Activated CD8-positive, alpha-beta T cell treated with anti-CD3 and anti-CD28 coated beads for 36 hours (primary cell): ENCODE results near the gene SHISA9. TPM values are rescaled to one million over a fixed set of nuclear protein-coding genes. Genes with fewer than 3 reads are reported as not detected.

Source experiments
- ATAC-seq: fragments of 200-7000 bp; cut with Tn5 transposase; one replicate; pipeline ENCODE4 v1.10.0; 2021; ENCODE audit warnings: mild to moderate bottlenecking, moderate library complexity
- CTCF ChIA-PET: fragments of 350-600 bp; sonication (Branson Sonifier 250); formaldehyde crosslinking; loops from one replicate; lab custom pipeline; 2021; ENCODE audit warnings: antibody characterized with exemption; lab: Charles Lee
- POLR2A ChIA-PET: fragments of 350-600 bp; sonication (Branson Sonifier 250); formaldehyde crosslinking; loops from one replicate; lab custom pipeline; 2021; ENCODE audit warnings: antibody characterized with exemption; lab: Charles Lee
- DNase-seq: peaks from one replicate; pipeline ENCODE4 v3.0.0-alpha.2; 2020
- H3K27ac Mint-ChIP-seq: one replicate; pipeline ENCODE4 v1.8.0; 2021; ENCODE audit warnings: mild to moderate bottlenecking, mixed read lengths
- H3K27me3 Mint-ChIP-seq: one replicate; pipeline ENCODE4 v1.8.0; 2021; ENCODE audit warnings: mixed read lengths
- H3K36me3 Mint-ChIP-seq: one replicate; pipeline ENCODE4 v1.8.0; 2021; ENCODE audit warnings: low read depth, mixed read lengths
- H3K4me1 Mint-ChIP-seq: one replicate; pipeline ENCODE4 v1.8.0; 2021; ENCODE audit warnings: low read depth, mixed read lengths
- H3K4me3 Mint-ChIP-seq: one replicate; pipeline ENCODE4 v1.8.0; 2021; ENCODE audit warnings: mild to moderate bottlenecking, moderate library complexity, mixed read lengths
- H3K9me3 Mint-ChIP-seq: one replicate; pipeline ENCODE4 v1.8.0; 2021; ENCODE audit warnings: mixed read lengths
- CTCF ChIP-seq: fragments of 200-600 bp; IDR thresholded peaks from one replicate; pipeline ENCODE4 v1.8.0; 2022; ENCODE audit warnings: antibody characterized with exemption, mild to moderate bottlenecking
- intact Hi-C: fragments of 100-400 bp; cut with micrococcal nuclease; formaldehyde crosslinking; loops from one replicate; pipeline ENCODE4 v1.10.0; 2022
- total RNA-seq, 2 experiments: library from RNA; stranded (reverse); gene quantifications; one replicate each; pipeline ENCODE4 v1.2.3, GENCODE V29; 2021

SHISA9 gene
- total RNA-seq, 2 experiments from 2014 or later: not detected

GRCh38 chr16:12881740-12882139 lies 19.7 kb upstream of the SHISA9 start:
- no peak overlapping the region for H3K27ac Mint-ChIP-seq
- H3K9me3 Mint-ChIP-seq: no peaks in the 10 kb centered on the region
- TF ChIP-seq CTCF: no peak
- ATAC-seq: no peak
- no peak overlapping the region for H3K4me3 Mint-ChIP-seq
- H3K36me3 Mint-ChIP-seq: no peaks in the 10 kb centered on the region
- CTCF ChIA-PET: no interaction called here
- intact Hi-C loops: no loop called here
- POLR2A ChIA-PET: no interaction called here
- DNase-seq: no peak
- H3K4me1 Mint-ChIP-seq: no peaks in the 10 kb centered on the region
- no peaks in the 10 kb centered on the region for H3K27me3 Mint-ChIP-seq

GRCh38 chr16:12885742-12886141 lies 15.7 kb upstream of the SHISA9 start:
- H3K27me3 Mint-ChIP-seq: peaks cover 8% of the 10 kb centered on the region
- no peak for TF ChIP-seq CTCF
- CTCF ChIA-PET: no interaction called here
- H3K9me3 Mint-ChIP-seq: no peaks in the 10 kb centered on the region
- no peak for DNase-seq
- H3K4me3 Mint-ChIP-seq: no peak overlapping the region
- no peaks in the 10 kb centered on the region for H3K4me1 Mint-ChIP-seq
- no peak overlapping the region for H3K27ac Mint-ChIP-seq
- intact Hi-C loops: no loop called here
- no peak for ATAC-seq
- POLR2A ChIA-PET: no interaction called here
- H3K36me3 Mint-ChIP-seq: no peaks in the 10 kb centered on the region

GRCh38 chr16:12891836-12892235 lies 9.6 kb upstream of the SHISA9 start:
- no peak for DNase-seq
- ChIA-PET POLR2A (no interaction called here), CTCF (no interaction called here)
- H3K36me3 Mint-ChIP-seq: no peaks in the 10 kb centered on the region
- no peaks in the 10 kb centered on the region for H3K9me3 Mint-ChIP-seq
- H3K4me3 Mint-ChIP-seq: no peak overlapping the region
- intact Hi-C loops: loop anchor here (10.0 kb wide), 1 partner anchor 563 kb away; no protein-coding TSS in a partner anchor
- H3K27me3 Mint-ChIP-seq: peaks cover 12% of the 10 kb centered on the region
- ATAC-seq: no peak
- no peaks in the 10 kb centered on the region for H3K4me1 Mint-ChIP-seq
- no peak for TF ChIP-seq CTCF
- H3K27ac Mint-ChIP-seq: no peak overlapping the region

- Mint-ChIP-seq H3K9me3 (no peaks in the 10 kb centered on the region), H3K27ac (no peak overlapping the region), H3K27me3 (peaks cover 9% of the 10 kb centered on the region), H3K4me3 (no peak overlapping the region), H3K36me3 (no peaks in the 10 kb centered on the region), H3K4me1 (no peaks in the 10 kb centered on the region)
- POLR2A ChIA-PET: no interaction called here
- CTCF ChIA-PET: no interaction called here
- intact Hi-C loops: loop anchor here (10.0 kb wide), 1 partner anchor 562 kb away; no protein-coding TSS in a partner anchor
- no peak for TF ChIP-seq CTCF
- DNase-seq (no peak), ATAC-seq (no peak)
Observed at GRCh38 chr16:12893050-12893750, 8.2 kb upstream of the SHISA9 start.

GRCh38 chr16:12896562-12896961 lies 4.8 kb upstream of the SHISA9 start:
- Mint-ChIP-seq H3K9me3 (no peaks in the 10 kb centered on the region), H3K27ac (no peak overlapping the region), H3K36me3 (no peaks in the 10 kb centered on the region), H3K4me1 (no peaks in the 10 kb centered on the region), H3K4me3 (no peak overlapping the region), H3K27me3 (peaks cover 28% of the 10 kb centered on the region)
- intact Hi-C loops: loop anchor here (10.0 kb wide), 1 partner anchor 558 kb away; no protein-coding TSS in a partner anchor
- CTCF ChIA-PET: interaction anchor here (1.0 kb wide), 1 partner anchor 104 kb away, joined by 3 read pairs; no protein-coding TSS in a partner anchor
- POLR2A ChIA-PET: no interaction called here
- ATAC-seq (no peak), DNase-seq (no peak)
- peak; percentile 55 for TF ChIP-seq CTCF
